H9 (cell line): ENCODE results near the gene IZUMO1. TPM values are rescaled to one million over a fixed set of nuclear protein-coding genes. Genes with fewer than 3 reads are reported as not detected.

ENCODE experiments used
- DNase-seq: peaks from one replicate; pipeline ENCODE4 v3.0.0-alpha.2; 2017
- H2AFZ ChIP-seq: one replicate; pipeline ENCODE4 v1.6.1; 2013; ENCODE audit warnings: mild to moderate bottlenecking, low read length, control low read depth, moderate library complexity
- H2AK5ac ChIP-seq: 2 replicates; pipeline ENCODE4 v1.6.1; 2013; ENCODE audit warnings: low read length, control low read depth, mixed read lengths; ENCODE audit not compliant: insufficient read length
- H2BK120ac ChIP-seq: one replicate; pipeline ENCODE4 v1.6.1; 2013; ENCODE audit warnings: low read depth, mild to moderate bottlenecking, low read length, control low read depth, inconsistent platforms; ENCODE audit not compliant: poor library complexity, severe bottlenecking
- H2BK12ac ChIP-seq: 2 replicates; pipeline ENCODE4 v1.6.1; 2013; ENCODE audit warnings: low read length, control low read depth, mixed read lengths, low read depth; ENCODE audit not compliant: insufficient read length
- H2BK15ac ChIP-seq: 2 replicates; pipeline ENCODE4 v1.6.1; 2013; ENCODE audit warnings: low read depth, low read length, control low read depth
- H2BK20ac ChIP-seq: one replicate; pipeline ENCODE4 v1.6.1; 2013; ENCODE audit warnings: low read depth, mild to moderate bottlenecking, low read length, control low read depth, inconsistent platforms; ENCODE audit not compliant: poor library complexity, severe bottlenecking
- H2BK5ac ChIP-seq: 2 replicates; pipeline ENCODE4 v1.6.1; 2013; ENCODE audit warnings: low read length, control low read depth, mixed read lengths; ENCODE audit not compliant: insufficient read length
- H3K14ac ChIP-seq: 2 replicates; pipeline ENCODE4 v1.6.1; 2013; ENCODE audit warnings: low read length, control low read depth; ENCODE audit not compliant: insufficient read depth
- H3K18ac ChIP-seq: 2 replicates; pipeline ENCODE4 v1.6.1; 2013; ENCODE audit warnings: low read depth, mild to moderate bottlenecking, mixed read lengths, low read length, control low read depth; ENCODE audit not compliant: insufficient read length
- H3K23ac ChIP-seq: 2 replicates; pipeline ENCODE4 v1.6.1; 2013; ENCODE audit warnings: low read length, control low read depth, mixed read lengths, low read depth; ENCODE audit not compliant: insufficient read length
- H3K23me2 ChIP-seq: 2 replicates; pipeline ENCODE4 v1.6.1; 2013; ENCODE audit warnings: low read depth, mild to moderate bottlenecking, mixed read lengths, low read length, control low read depth; ENCODE audit not compliant: insufficient read length, poor library complexity, severe bottlenecking
- H3K27ac ChIP-seq: 2 replicates; pipeline ENCODE4 v1.5.1; 2013; ENCODE audit warnings: low read length, control low read depth, mixed read lengths, low read depth; ENCODE audit not compliant: insufficient read length
- H3K27me3 ChIP-seq: 2 replicates; pipeline ENCODE4 v1.6.1; 2013; ENCODE audit warnings: low read length, control low read depth, inconsistent platforms; ENCODE audit not compliant: insufficient read depth
- H3K4ac ChIP-seq: 2 replicates; pipeline ENCODE4 v1.6.1; 2013; ENCODE audit warnings: low read depth, mild to moderate bottlenecking, control low read depth, inconsistent platforms, low read length, moderate library complexity
- H3K4me1 ChIP-seq: 2 replicates; pipeline ENCODE4 v1.6.1; 2013; ENCODE audit warnings: low read length, control low read depth, inconsistent platforms; ENCODE audit not compliant: insufficient read depth
- H3K4me2 ChIP-seq: 2 replicates; pipeline ENCODE4 v1.6.1; 2013; ENCODE audit warnings: low read length, control low read depth, mixed read lengths; ENCODE audit not compliant: insufficient read length, insufficient read depth
- H3K56ac ChIP-seq: 2 replicates; pipeline ENCODE4 v1.6.1; 2013; ENCODE audit warnings: low read depth, mild to moderate bottlenecking, mixed read lengths, low read length, control low read depth; ENCODE audit not compliant: insufficient read length
- H3K79me1 ChIP-seq: 2 replicates; pipeline ENCODE4 v1.6.1; 2013; ENCODE audit warnings: low read depth, mild to moderate bottlenecking, moderate library complexity, low read length, control low read depth, inconsistent platforms; ENCODE audit not compliant: insufficient read depth, poor library complexity, severe bottlenecking
- H3K79me2 ChIP-seq: 2 replicates; pipeline ENCODE4 v1.6.1; 2013; ENCODE audit warnings: low read length, control low read depth, inconsistent platforms; ENCODE audit not compliant: insufficient read depth
- H3K9ac ChIP-seq: 2 replicates; pipeline ENCODE4 v1.6.1; 2013; ENCODE audit warnings: low read length, control low read depth, mixed read lengths; ENCODE audit not compliant: insufficient read length; ENCODE audit errors: extremely low read depth
- H3K9me3 ChIP-seq: one replicate; pipeline ENCODE4 v1.6.1; 2013; ENCODE audit warnings: low read depth, low read length, inconsistent platforms; ENCODE audit not compliant: control insufficient read depth
- H3T11ph ChIP-seq: one replicate; pipeline ENCODE4 v1.6.1; 2013; ENCODE audit warnings: mild to moderate bottlenecking, low read length, control low read depth, inconsistent platforms
- H4K20me1 ChIP-seq: one replicate; pipeline ENCODE4 v1.6.1; 2013; ENCODE audit not compliant: control insufficient read depth, insufficient read length, insufficient read depth
- H4K5ac ChIP-seq: 2 replicates; pipeline ENCODE4 v1.6.1; 2013; ENCODE audit warnings: low read depth, mild to moderate bottlenecking, mixed read lengths, low read length, control low read depth; ENCODE audit not compliant: insufficient read length
- H4K8ac ChIP-seq: replicated peaks from 2 replicates; pipeline ENCODE4 v1.6.1; 2013; ENCODE audit warnings: low read length, control low read depth, mixed read lengths, low read depth; ENCODE audit not compliant: insufficient read length
- H4K91ac ChIP-seq: 2 replicates; pipeline ENCODE4 v1.6.1; 2013; ENCODE audit warnings: low read depth, mild to moderate bottlenecking, moderate library complexity, mixed read lengths, low read length, control low read depth; ENCODE audit not compliant: insufficient read length
- H3K27ac Mint-ChIP-seq, 3 experiments: 2 replicates in 2 of 3; 3 replicates in 1 of 3; pipeline ENCODE4 v1.8.0; 2020 to 2021; ENCODE audit warnings: mixed read lengths in 3 of 3, mild to moderate bottlenecking in 1 of 3, moderate library complexity in 1 of 3
- H3K27me3 Mint-ChIP-seq: 2 replicates; pipeline ENCODE4 v1.8.0; 2021; ENCODE audit warnings: low read depth, mild to moderate bottlenecking, moderate library complexity, mixed read lengths
- H3K36me3 Mint-ChIP-seq, 3 experiments: 2 replicates in 2 of 3; 3 replicates in 1 of 3; pipeline ENCODE4 v1.8.0; 2020 to 2021; ENCODE audit warnings: low read depth in 3 of 3, mixed read lengths in 3 of 3; ENCODE audit not compliant: insufficient read depth in 1 of 3
- H3K4me1 Mint-ChIP-seq, 2 experiments: 2 replicates each; pipeline ENCODE4 v1.8.0; 2020; ENCODE audit warnings: mixed read lengths in 2 of 2
- H3K4me3 Mint-ChIP-seq, 2 experiments: 2 replicates in 1 of 2; 3 replicates in 1 of 2; pipeline ENCODE4 v1.8.0; 2020 to 2021; ENCODE audit warnings: mild to moderate bottlenecking in 2 of 2, mixed read lengths in 2 of 2, moderate library complexity in 1 of 2
- H3K9me3 Mint-ChIP-seq, 2 experiments: 2 replicates in 1 of 2; 3 replicates in 1 of 2; pipeline ENCODE4 v1.8.0; 2020; ENCODE audit warnings: mild to moderate bottlenecking in 2 of 2, mixed read lengths in 2 of 2, moderate library complexity in 1 of 2
- CTCF ChIP-seq: fragments of 200-600 bp; sonication (generic); conservative IDR thresholded peaks from 3 replicates; pipeline ENCODE4 v1.8.0; 2021; ENCODE audit warnings: antibody characterized with exemption, mild to moderate bottlenecking
- WGBS: extraction: QIAGEN DNeasy Blood & Tissue Kit; methylation state at CpG from one replicate; pipeline ENCODE4 v1.1.7; 2013; ENCODE audit warnings: missing lambda C conversion rate, low lambda C conversion rate, mixed read lengths; ENCODE audit not compliant: insufficient read length; ENCODE audit errors: extremely low coverage; 5-methylcytosine and 5-hydroxymethylcytosine counted together
- total RNA-seq: library from RNA; stranded (reverse); gene quantifications from 2 replicates; pipeline ENCODE4 v1.2.1, GENCODE V29; 2021

IZUMO1 gene
- total RNA-seq, 1 experiment from 2014 or later = 3.7 TPM

- Mint-ChIP-seq H3K36me3 (peaks cover 11 to 22% (median 21%) of the 10 kb centered on the region in 3 experiments; a peak in 6 of 7 replicates), H3K4me3 (peak overlapping the region in 1 of 2 experiments; percentile 43; a peak in 1 of 5 replicates), H3K27me3 (peaks cover 11% of the 10 kb centered on the region), H3K4me1 (peaks cover 27 to 33% of the 10 kb centered on the region in 2 experiments), H3K27ac (peak overlapping the region; percentile 65 to 94 (median 79); a peak in 5 of 7 replicates), H3K9me3 (no peaks in the 10 kb centered on the region; a peak in 1 of 5 replicates)
- H2BK15ac ChIP-seq = no peak overlapping the region
- TF ChIP-seq CTCF = no peak
- H2BK12ac ChIP-seq = no peak overlapping the region
- peaks cover 2% of the 10 kb centered on the region for H3K79me1 ChIP-seq
- H4K20me1 ChIP-seq = no peaks in the 10 kb centered on the region
- H4K8ac ChIP-seq = no peak overlapping the region
- no peaks in the 10 kb centered on the region for H3K27me3 ChIP-seq
- H3K4me2 ChIP-seq = no peak overlapping the region
- no peak overlapping the region for H3K4ac ChIP-seq
- peaks cover 5% of the 10 kb centered on the region for H3K23me2 ChIP-seq
- no peak overlapping the region for H3K27ac ChIP-seq
- no peak overlapping the region for H2BK120ac ChIP-seq
- WGBS = no CpG with 5 or more reads among the region's 33 CpGs
- H3K14ac ChIP-seq = no peak overlapping the region
- no peak overlapping the region for H2AK5ac ChIP-seq
- no peak overlapping the region for H3T11ph ChIP-seq
- peaks cover 3% of the 10 kb centered on the region; the same call in 1 of the 2 replicates for H3K79me2 ChIP-seq
- H4K5ac ChIP-seq = no peak overlapping the region
- no peak overlapping the region for H3K18ac ChIP-seq
- peak; percentile 70 for DNase-seq
- H3K23ac ChIP-seq = no peak overlapping the region
- no peak overlapping the region for H2AFZ ChIP-seq
- H2BK5ac ChIP-seq = no peak overlapping the region
- no peak overlapping the region for H4K91ac ChIP-seq
- no peaks in the 10 kb centered on the region for H3K9me3 ChIP-seq
- no peak overlapping the region for H3K9ac ChIP-seq
- H3K56ac ChIP-seq = no peak overlapping the region
- no peaks in the 10 kb centered on the region for H3K4me1 ChIP-seq
- H2BK20ac ChIP-seq = no peak overlapping the region
These were observed 1.3 kb downstream of the IZUMO1 start for GRCh38 chr19:48745208-48745995.
